Calu3 (cell line): ENCODE measurements around the gene AGGF1. TPM values are rescaled to one million over a fixed set of nuclear protein-coding genes. Genes with fewer than 3 reads are reported as not detected.

Experiments used
- Bru-seq: library from RNA; stranded (reverse); fragments of 400-500 nt; gene quantifications from one replicate; lab custom pipeline; 2021; lab: Mats Ljungman, UMichigan
- BruChase-seq, 2 experiments: library from RNA; stranded (reverse); fragments of 400-500 nt; gene quantifications; one replicate each; lab custom pipeline; 2021; lab: Mats Ljungman, UMichigan
- BruUV-seq: library from RNA; stranded (reverse); fragments of 400-500 nt; replicated peaks from 2 replicates; lab custom pipeline; 2021; lab: Mats Ljungman, UMichigan
- CTCF ChIA-PET: fragments of 300-600 bp; sonication (Branson Sonifier 250); formaldehyde crosslinking; loops from one replicate; lab custom pipeline; 2022; ENCODE audit warnings: antibody characterized with exemption; lab: Charles Lee
- DNase-seq: peaks from one replicate; pipeline ENCODE4 v3.0.0; 2022
- H3K27ac Mint-ChIP-seq: one replicate; pipeline ENCODE4 v1.8.0; 2022; ENCODE audit warnings: mixed read lengths; ENCODE audit not compliant: unreplicated experiment
- H3K27me3 Mint-ChIP-seq: one replicate; pipeline ENCODE4 v1.8.0; 2022; ENCODE audit warnings: mixed read lengths; ENCODE audit not compliant: unreplicated experiment
- H3K36me3 Mint-ChIP-seq: one replicate; pipeline ENCODE4 v1.8.0; 2022; ENCODE audit warnings: mild to moderate bottlenecking, moderate library complexity, mixed read lengths; ENCODE audit not compliant: insufficient read depth, unreplicated experiment
- H3K4me1 Mint-ChIP-seq: one replicate; pipeline ENCODE4 v1.8.0; 2022; ENCODE audit warnings: mild to moderate bottlenecking, low read depth, mixed read lengths; ENCODE audit not compliant: unreplicated experiment
- H3K4me3 Mint-ChIP-seq: one replicate; pipeline ENCODE4 v1.8.0; 2022; ENCODE audit warnings: mild to moderate bottlenecking, low read depth, moderate library complexity, mixed read lengths; ENCODE audit not compliant: unreplicated experiment
- H3K9me3 Mint-ChIP-seq: one replicate; pipeline ENCODE4 v1.8.0; 2022; ENCODE audit warnings: low read depth, mixed read lengths; ENCODE audit not compliant: unreplicated experiment
- intact Hi-C: fragments of 100-400 bp; cut with micrococcal nuclease; formaldehyde crosslinking; loops from one replicate; pipeline ENCODE4 v1.10.0; 2022; ENCODE audit not compliant: unreplicated experiment
- long read RNA-seq: library from polyadenylated mRNA; stranded (forward); transcript quantifications from one replicate; pipeline ENCODE4 v2.0.0, GENCODE V29; 2022
- total RNA-seq: library from RNA; stranded (reverse); gene quantifications from 2 replicates; pipeline ENCODE4 v1.2.3, GENCODE V29; 2022
- TF ChIP-seq, protein P1 (sequence below): fragments of 200-600 bp; IDR thresholded peaks from one replicate; pipeline ENCODE4 v1.8.0; 2022; ENCODE audit warnings: antibody characterized with exemption; ENCODE audit not compliant: unreplicated experiment

The AGGF1 gene, protein sequence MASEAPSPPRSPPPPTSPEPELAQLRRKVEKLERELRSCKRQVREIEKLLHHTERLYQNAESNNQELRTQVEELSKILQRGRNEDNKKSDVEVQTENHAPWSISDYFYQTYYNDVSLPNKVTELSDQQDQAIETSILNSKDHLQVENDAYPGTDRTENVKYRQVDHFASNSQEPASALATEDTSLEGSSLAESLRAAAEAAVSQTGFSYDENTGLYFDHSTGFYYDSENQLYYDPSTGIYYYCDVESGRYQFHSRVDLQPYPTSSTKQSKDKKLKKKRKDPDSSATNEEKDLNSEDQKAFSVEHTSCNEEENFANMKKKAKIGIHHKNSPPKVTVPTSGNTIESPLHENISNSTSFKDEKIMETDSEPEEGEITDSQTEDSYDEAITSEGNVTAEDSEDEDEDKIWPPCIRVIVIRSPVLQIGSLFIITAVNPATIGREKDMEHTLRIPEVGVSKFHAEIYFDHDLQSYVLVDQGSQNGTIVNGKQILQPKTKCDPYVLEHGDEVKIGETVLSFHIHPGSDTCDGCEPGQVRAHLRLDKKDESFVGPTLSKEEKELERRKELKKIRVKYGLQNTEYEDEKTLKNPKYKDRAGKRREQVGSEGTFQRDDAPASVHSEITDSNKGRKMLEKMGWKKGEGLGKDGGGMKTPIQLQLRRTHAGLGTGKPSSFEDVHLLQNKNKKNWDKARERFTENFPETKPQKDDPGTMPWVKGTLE
- total RNA-seq = 29.5 and 32.3 TPM in 2 replicates
- Bru-seq, nascent RNA = percentile 87 among the genes with signal in this experiment
- BruChase-seq, experiment 1, labeled RNA remaining after a 6-hour chase = percentile 95 among the genes with signal in this experiment
- BruChase-seq, experiment 2, labeled RNA remaining after a 2-hour chase = percentile 98 among the genes with signal in this experiment
- long read RNA-seq, full-length matches to known transcripts = 21 of 29 reads
- long read RNA-seq, partial matches to known transcripts = 2 of 29 reads
- long read RNA-seq, other reads (novel, unspliced or antisense) = 6 of 29 reads

DNA sequence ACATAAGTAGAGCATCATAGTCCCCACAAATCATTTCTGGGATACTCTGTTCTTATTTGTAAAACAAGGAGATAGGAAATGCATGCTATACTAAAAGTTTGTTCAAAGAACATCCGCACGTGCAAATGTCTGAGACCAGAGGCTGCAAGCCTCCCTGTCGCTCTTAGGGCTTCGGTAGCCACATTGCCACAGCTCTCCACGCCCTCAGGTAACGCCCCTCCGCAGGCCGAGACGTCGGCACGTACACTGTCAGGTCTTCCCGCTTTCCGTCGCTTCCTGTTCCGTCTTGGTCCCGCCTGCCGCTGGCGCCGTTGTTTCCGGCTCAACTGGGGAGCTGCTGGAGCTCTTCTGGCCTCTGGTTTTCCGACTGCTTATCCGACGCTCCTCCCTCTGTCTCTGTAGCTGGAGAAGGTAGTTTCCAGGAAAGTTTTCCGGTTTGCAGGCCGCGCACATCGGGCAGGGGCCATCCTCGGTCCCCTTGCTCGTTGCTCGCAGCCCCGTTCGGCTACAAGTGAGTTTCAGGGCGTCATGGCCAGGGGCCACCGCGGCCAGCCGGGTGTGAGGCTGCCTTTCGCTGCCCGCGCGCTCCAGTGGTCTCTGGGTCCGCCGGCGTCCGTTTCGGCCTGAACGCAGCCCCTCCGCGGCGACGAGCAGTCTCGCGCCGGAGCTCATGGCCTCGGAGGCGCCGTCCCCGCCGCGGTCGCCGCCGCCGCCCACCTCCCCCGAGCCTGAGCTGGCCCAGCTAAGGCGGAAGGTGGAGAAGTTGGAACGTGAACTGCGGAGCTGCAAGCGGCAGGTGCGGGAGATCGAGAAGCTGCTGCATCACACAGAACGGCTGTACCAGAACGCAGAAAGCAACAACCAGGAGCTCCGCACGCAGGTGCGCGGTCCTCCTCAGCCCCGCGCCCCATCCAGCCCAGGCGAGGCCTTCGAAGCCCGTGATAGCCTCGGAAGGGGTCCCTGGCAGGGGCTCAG, at the start of gene AGGF1:
AGGF1 (plus strand) TSS at position 308 of the 975 bp plus-strand sequence; CDS start at position 671, 363 bp downstream.
- Mint-ChIP-seq H3K27ac (peak within 1 kb of the TSS; percentile 50), H3K27me3 (no peaks in the 10 kb centered on the region), H3K4me3 (peak within 1 kb of the TSS; percentile 86), H3K36me3 (peaks cover 20% of the 10 kb centered on the region), H3K4me1 (peaks cover 8% of the 10 kb centered on the region), H3K9me3 (peaks cover 11% of the 10 kb centered on the region)
- DNase-seq = peak; percentile 96
- TF ChIP-seq, protein P1, sequence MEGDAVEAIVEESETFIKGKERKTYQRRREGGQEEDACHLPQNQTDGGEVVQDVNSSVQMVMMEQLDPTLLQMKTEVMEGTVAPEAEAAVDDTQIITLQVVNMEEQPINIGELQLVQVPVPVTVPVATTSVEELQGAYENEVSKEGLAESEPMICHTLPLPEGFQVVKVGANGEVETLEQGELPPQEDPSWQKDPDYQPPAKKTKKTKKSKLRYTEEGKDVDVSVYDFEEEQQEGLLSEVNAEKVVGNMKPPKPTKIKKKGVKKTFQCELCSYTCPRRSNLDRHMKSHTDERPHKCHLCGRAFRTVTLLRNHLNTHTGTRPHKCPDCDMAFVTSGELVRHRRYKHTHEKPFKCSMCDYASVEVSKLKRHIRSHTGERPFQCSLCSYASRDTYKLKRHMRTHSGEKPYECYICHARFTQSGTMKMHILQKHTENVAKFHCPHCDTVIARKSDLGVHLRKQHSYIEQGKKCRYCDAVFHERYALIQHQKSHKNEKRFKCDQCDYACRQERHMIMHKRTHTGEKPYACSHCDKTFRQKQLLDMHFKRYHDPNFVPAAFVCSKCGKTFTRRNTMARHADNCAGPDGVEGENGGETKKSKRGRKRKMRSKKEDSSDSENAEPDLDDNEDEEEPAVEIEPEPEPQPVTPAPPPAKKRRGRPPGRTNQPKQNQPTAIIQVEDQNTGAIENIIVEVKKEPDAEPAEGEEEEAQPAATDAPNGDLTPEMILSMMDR = no peak
- TSS peak; percentile 70 for BruUV-seq
- intact Hi-C loops = no loop called here
- CTCF ChIA-PET = interaction anchor here (0.6 to 2.1 kb wide), 9 partner anchors 14 to 487 kb away, joined by 3 to 14 read pairs (median 3); no protein-coding TSS in a partner anchor

DNA sequence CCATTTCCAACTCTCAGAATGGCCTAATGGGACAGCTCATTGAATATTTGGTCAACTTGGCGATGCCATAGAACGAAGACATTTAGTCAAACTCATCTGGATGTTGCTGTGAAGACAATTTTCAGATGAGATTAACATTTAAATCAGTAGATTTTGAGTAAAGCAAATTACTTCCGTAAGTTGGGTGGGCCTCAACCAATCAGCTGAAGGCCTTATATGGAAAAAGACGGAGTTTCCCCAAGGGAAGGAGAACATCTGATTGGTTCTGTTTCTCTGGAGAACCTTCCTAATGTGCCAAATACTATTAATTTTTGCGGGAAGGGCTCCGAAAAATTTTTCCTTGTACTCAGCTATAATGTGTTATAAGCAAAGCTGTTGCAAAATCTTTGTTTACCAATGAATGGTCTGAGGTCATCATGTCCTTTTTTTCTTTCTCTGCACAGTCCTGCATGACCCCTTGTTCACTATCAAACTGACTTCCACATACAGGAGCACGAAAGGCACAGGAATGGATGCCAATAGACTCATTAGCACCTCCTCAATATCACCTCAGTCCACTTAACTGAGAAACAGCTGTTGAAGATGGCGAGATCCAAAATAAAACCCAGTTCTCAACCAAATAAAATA, 49.6 kb upstream of the AGGF1 start:
- CTCF ChIA-PET = no interaction called here
- Mint-ChIP-seq H3K4me3 (no peak overlapping the region), H3K9me3 (no peaks in the 10 kb centered on the region), H3K4me1 (no peaks in the 10 kb centered on the region), H3K36me3 (no peaks in the 10 kb centered on the region), H3K27ac (no peak overlapping the region), H3K27me3 (no peaks in the 10 kb centered on the region)
- BruUV-seq = no TSS peak
- TF ChIP-seq, protein P1 = no peak
- DNase-seq = no peak
- intact Hi-C loops = no loop called here

DNA sequence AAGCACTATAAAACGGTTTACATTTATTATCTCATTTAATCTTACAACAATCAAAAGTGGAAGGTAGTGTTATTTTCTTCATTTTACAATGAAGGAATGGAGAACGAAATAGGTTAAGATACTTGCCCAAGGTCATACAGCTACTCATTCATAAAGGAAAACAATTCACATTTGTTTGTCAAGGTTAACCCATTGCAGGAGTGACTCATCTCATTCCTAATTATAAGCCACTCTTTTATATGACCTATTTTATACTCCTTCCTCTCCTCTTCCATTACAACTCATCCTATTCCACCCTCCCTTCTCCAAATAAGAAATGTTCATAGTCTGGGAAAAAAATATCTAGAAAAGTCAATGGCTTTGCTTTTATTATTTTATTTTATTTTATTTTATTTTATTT, 47.8 kb upstream of the AGGF1 start:
- Mint-ChIP-seq H3K27ac (no peak overlapping the region), H3K36me3 (no peaks in the 10 kb centered on the region), H3K9me3 (no peaks in the 10 kb centered on the region), H3K4me3 (no peak overlapping the region), H3K27me3 (no peaks in the 10 kb centered on the region), H3K4me1 (no peaks in the 10 kb centered on the region)
- CTCF ChIA-PET = no interaction called here
- no peak for DNase-seq
- no TSS peak for BruUV-seq
- intact Hi-C loops = no loop called here
- TF ChIP-seq, protein P1 = no peak
